ENCODE data around the gene HABP4.

HABP4 gene

DNA sequence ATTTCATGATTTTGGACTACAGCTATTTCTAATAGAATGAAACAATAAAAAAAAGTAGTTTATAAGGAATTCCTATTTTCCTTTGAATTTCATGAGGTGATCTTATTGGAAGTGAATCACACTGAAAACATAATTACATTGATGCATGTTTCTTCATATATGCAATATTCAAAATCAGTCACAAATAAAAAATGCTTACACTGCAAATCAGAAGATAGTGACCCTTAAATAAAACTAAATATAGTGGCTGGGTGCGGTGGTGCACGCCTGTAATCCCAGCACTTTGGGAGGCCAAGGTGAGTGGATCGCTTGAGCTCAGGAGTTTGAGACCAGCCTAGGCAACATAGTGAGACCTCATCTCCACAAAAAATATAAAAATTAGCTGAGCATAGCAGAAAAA is 90.1 kb downstream of the HABP4 start:
- Histone ChIP-seq H3K4me3 (no peak overlapping the region), H3K4me1 (no peaks in the 10 kb centered on the region), H3K36me3 (peaks cover 43 to 60% (median 51%) of the 10 kb centered on the region in 3 donors), H3K9me3 (no peaks in the 10 kb centered on the region), H3K27ac (no peak overlapping the region), H3K27me3 (no peaks in the 10 kb centered on the region)
- DNase-seq = no peak
- no peak for TF ChIP-seq CTCF (IDR thresholded peaks at IDR 0.05)
- intact Hi-C loops (cut with DNase I; ENCODE audit: low total_unique reads) = no loop called here

Data from tibial artery (tissue), 4 donors.